Mesothelial cell of epicardium (in vitro differentiated cells): ENCODE data around the gene SNX32. TPM values are rescaled to one million over a fixed set of nuclear protein-coding genes. Genes with fewer than 3 reads are reported as not detected.
"Not testable (repeated sequence)": the region's sequence is repeated elsewhere in the genome, so short reads cannot be mapped to it uniquely, and the experiment has no call there.

Source experiments
- DNase-seq, 2 experiments: peaks; one replicate each; pipeline ENCODE4 v3.0.0; 2021; ENCODE audit warnings: low spot score in 2 of 2; ENCODE audit not compliant: unreplicated experiment in 2 of 2
- H3K27ac Mint-ChIP-seq: 2 replicates; pipeline ENCODE4 v1.8.0; 2021; ENCODE audit warnings: mixed read lengths
- H3K27me3 Mint-ChIP-seq: 2 replicates; pipeline ENCODE4 v1.8.0; 2021; ENCODE audit warnings: low read depth, mixed read lengths
- H3K36me3 Mint-ChIP-seq: 2 replicates; pipeline ENCODE4 v1.8.0; 2021; ENCODE audit warnings: mixed read lengths
- H3K4me1 Mint-ChIP-seq: 2 replicates; pipeline ENCODE4 v1.8.0; 2021; ENCODE audit warnings: mixed read lengths
- H3K4me3 Mint-ChIP-seq: 2 replicates; pipeline ENCODE4 v1.8.0; 2021; ENCODE audit warnings: mild to moderate bottlenecking, moderate library complexity, mixed read lengths
- H3K9me3 Mint-ChIP-seq: 2 replicates; pipeline ENCODE4 v1.8.0; 2021; ENCODE audit warnings: mixed read lengths
- total RNA-seq: library from RNA; stranded (reverse); gene quantifications from 3 replicates; pipeline ENCODE4 v1.2.1, GENCODE V29; 2021
- TF ChIP-seq, protein P1 (sequence below): fragments of 200-600 bp; sonication (generic); IDR thresholded peaks from one replicate; pipeline ENCODE4 v1.5.0; 2021; ENCODE audit warnings: antibody characterized with exemption; ENCODE audit not compliant: unreplicated experiment

SNX32 gene
- total RNA-seq, 1 donor from 2014 or later: 10.7 TPM

DNA sequence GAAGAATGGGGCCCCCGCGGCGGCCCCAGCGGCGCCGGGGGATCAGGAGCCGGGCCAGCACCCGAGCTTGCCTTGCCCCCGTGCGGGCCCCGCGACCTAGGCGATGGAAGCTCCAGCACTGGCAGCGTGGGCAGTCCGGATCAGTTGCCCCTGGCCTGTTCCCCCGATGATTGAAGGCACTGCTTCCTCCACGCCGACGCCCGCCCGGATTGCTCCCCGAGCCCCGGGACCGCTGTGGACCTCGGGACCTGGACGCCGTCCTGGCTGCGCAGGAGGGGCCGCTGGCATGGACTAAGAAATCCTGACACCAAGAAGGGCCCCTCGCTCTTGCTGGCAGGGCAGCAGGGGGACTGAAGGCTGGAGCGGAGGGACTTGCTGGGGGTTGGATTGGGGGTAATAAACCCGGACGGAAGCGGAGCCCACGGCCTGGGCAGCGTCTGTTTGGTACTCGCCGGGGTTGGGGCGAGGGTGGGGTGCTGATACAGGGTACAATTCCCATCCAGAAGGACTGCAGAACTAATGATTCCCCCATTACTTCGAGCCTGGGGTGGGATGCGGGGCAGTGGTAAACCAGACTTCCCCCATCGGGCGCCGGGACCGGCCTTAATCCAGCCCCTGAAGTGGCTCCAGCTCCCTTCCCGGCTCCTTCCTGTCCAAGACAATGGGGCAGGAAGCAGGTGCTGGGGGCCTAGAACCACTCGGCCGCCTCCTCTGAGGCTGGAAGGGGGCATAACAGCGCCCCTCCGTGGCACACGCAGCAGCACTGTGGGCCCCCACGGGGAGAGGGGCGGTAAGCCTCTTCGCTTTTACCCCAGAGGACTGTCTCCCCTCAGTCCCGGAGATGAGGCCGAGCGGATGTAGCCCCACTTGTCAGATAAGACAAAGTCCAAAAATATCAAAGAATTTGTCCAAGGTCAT lies 57.7 kb downstream of the SNX32 start:
- Mint-ChIP-seq H3K4me1 (peaks cover 45% of the 10 kb centered on the region), H3K36me3 (peaks cover 5% of the 10 kb centered on the region), H3K4me3 (peak overlapping the region; percentile 62), H3K27ac (no peak overlapping the region), H3K27me3 (peaks cover 19% of the 10 kb centered on the region), H3K9me3 (no peaks in the 10 kb centered on the region)
- TF ChIP-seq, protein P1, sequence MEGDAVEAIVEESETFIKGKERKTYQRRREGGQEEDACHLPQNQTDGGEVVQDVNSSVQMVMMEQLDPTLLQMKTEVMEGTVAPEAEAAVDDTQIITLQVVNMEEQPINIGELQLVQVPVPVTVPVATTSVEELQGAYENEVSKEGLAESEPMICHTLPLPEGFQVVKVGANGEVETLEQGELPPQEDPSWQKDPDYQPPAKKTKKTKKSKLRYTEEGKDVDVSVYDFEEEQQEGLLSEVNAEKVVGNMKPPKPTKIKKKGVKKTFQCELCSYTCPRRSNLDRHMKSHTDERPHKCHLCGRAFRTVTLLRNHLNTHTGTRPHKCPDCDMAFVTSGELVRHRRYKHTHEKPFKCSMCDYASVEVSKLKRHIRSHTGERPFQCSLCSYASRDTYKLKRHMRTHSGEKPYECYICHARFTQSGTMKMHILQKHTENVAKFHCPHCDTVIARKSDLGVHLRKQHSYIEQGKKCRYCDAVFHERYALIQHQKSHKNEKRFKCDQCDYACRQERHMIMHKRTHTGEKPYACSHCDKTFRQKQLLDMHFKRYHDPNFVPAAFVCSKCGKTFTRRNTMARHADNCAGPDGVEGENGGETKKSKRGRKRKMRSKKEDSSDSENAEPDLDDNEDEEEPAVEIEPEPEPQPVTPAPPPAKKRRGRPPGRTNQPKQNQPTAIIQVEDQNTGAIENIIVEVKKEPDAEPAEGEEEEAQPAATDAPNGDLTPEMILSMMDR: no peak
- DNase-seq: no peak

GRCh38 chr11:65892137-65892540 lies 58.4 kb downstream of the SNX32 start:
- not testable (repeated sequence) for H3K36me3 Mint-ChIP-seq, H3K9me3 Mint-ChIP-seq, H3K27ac Mint-ChIP-seq, DNase-seq
- peaks cover 38% of the 10 kb centered on the region for H3K4me1 Mint-ChIP-seq
- H3K27me3 Mint-ChIP-seq: peaks cover 26% of the 10 kb centered on the region
- peak overlapping the region; percentile 62 for H3K4me3 Mint-ChIP-seq

GRCh38 chr11:65892661-65893317 lies 59.0 kb downstream of the SNX32 start:
- TF ChIP-seq, protein P1: no peak
- Mint-ChIP-seq H3K4me3 (peak overlapping the region; percentile 62), H3K36me3 (no peaks in the 10 kb centered on the region), H3K9me3 (no peaks in the 10 kb centered on the region), H3K27ac (no peak overlapping the region), H3K27me3 (peaks cover 33% of the 10 kb centered on the region), H3K4me1 (peaks cover 32% of the 10 kb centered on the region)
- no peak for DNase-seq

GRCh38 chr11:65894034-65894591 lies 60.4 kb downstream of the SNX32 start:
- no peaks in the 10 kb centered on the region for H3K9me3 Mint-ChIP-seq
- H3K4me3 Mint-ChIP-seq: no peak overlapping the region
- TF ChIP-seq, protein P1: no peak
- H3K27ac Mint-ChIP-seq: no peak overlapping the region
- H3K36me3 Mint-ChIP-seq: no peaks in the 10 kb centered on the region
- no peak for DNase-seq
- H3K27me3 Mint-ChIP-seq: peaks cover 46% of the 10 kb centered on the region
- peaks cover 26% of the 10 kb centered on the region for H3K4me1 Mint-ChIP-seq

DNA sequence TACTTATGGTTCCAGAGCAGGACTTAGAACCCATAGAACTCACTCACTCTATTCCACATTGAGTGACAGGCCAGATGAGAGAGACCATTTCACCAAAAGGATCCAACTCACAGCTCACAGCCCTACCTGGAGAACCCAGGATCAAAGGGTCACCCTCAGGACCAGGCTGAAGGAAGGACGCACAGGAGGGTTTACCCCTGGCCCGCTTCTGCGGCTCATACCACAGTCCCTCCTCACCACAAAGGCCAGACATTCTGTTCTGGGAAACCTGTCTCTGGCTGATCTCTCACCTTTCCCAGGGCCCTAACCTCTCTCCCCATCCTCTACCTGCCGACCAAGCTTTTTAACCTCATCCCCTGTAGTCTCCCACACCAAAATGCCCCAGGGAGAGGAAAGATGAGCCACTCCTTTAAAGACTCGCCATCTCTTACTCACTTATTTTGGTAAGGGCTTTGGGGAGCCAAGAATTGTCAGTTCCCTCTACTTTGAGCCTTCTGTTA lies 61.8 kb downstream of the SNX32 start:
- no peak for DNase-seq
- H3K27me3 Mint-ChIP-seq: peaks cover 55% of the 10 kb centered on the region
- H3K36me3 Mint-ChIP-seq: no peaks in the 10 kb centered on the region
- no peak overlapping the region for H3K27ac Mint-ChIP-seq
- TF ChIP-seq, protein P1: no peak
- peaks cover 13% of the 10 kb centered on the region for H3K4me1 Mint-ChIP-seq
- no peak overlapping the region for H3K4me3 Mint-ChIP-seq
- H3K9me3 Mint-ChIP-seq: no peaks in the 10 kb centered on the region
